ENCODE data around the gene MTG2.

MTG2 gene

DNA sequence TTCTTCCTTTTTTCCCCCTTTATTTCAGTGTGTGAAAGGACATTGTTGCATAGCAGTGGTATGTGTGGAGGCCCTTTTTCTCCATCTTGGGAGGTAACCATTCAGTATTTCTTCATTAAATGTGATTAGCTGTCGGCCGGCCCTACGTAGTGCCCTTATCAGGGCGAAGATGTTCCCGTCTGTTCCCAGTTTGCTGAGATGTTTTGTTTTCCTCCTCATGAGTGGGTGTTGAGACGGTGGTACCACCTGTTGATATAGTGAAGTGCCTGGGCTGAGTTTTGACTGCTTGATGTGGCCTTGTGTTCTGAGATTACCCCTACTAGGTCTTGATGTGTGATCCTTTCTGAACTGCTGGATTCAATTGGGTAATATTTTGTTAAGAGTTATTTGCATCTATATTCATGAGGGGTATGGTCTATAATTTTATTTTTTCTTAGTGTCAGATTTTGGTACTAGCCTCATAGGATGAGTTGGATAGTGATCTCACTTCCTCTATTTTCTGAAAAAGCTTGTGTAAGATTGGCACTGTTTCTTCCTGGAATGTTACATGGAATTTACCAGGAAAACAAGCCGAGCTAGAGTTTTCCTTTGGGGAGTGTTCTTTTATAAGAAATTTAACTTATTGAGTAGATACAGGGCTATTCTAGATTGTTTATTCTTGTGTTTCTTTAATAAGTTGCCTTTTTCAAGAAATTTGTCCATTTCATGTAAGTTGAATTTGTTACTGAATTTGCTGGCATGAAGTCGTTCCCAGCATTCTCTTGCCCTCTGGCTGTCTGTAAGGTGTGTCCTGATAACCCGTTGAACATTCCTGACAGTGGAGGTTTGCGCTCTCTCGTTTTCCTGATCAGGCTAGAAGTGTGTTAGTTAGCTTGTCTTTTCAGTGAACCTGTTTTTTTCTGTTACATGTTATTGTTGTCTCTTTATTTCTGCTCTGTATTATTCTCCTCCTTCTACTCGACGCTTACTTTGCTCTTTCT lies 4.3 kb downstream of the MTG2 start:
- Histone ChIP-seq H3K27ac (no peak overlapping the region), H3K4me3 (no peak overlapping the region)
- DNase-seq (ENCODE audit: low spot score) = no peak
- TF ChIP-seq, protein P1, sequence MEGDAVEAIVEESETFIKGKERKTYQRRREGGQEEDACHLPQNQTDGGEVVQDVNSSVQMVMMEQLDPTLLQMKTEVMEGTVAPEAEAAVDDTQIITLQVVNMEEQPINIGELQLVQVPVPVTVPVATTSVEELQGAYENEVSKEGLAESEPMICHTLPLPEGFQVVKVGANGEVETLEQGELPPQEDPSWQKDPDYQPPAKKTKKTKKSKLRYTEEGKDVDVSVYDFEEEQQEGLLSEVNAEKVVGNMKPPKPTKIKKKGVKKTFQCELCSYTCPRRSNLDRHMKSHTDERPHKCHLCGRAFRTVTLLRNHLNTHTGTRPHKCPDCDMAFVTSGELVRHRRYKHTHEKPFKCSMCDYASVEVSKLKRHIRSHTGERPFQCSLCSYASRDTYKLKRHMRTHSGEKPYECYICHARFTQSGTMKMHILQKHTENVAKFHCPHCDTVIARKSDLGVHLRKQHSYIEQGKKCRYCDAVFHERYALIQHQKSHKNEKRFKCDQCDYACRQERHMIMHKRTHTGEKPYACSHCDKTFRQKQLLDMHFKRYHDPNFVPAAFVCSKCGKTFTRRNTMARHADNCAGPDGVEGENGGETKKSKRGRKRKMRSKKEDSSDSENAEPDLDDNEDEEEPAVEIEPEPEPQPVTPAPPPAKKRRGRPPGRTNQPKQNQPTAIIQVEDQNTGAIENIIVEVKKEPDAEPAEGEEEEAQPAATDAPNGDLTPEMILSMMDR (IDR thresholded peaks at IDR 0.05) = no peak

DNA sequence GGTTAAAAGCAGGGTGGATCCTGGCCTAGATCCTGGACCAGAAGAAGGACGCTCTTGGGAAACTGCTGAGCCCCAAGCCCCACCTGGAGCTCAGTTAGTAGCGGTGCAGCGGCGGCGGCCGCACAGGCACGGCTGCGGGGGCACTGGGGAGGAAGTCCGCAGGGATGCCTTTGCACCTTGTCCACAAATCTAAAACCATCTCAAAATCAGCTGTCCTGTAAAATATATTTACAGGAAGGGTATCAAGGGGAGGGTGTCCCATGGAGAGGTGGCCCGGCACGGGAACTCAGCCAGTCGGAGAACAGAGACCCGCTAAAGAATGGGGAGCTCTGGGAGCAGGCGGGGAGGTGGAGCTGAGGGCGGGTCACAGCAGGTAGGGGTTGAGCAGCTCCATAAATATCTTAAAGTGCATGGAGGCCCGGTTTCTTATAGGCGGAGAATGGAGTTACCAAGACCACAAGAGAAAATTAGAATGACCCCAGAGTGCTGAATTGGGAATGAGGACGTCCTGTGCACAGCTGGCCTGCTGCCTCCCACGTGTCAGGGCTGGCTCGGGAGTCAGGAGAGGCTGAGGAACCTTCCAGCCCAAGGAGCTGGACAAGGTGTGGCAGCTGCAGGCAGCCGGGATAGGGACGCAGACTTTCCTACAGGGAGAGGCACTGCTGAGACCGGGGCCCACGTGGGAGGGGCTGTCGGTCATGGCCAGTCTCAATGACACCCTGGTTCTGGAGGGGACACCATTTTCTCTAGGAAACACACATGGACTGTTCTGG lies 8.0 kb downstream of the MTG2 start:
- no peak for DNase-seq (ENCODE audit: low spot score)
- TF ChIP-seq, protein P1 (IDR thresholded peaks at IDR 0.05) = no peak

DNA sequence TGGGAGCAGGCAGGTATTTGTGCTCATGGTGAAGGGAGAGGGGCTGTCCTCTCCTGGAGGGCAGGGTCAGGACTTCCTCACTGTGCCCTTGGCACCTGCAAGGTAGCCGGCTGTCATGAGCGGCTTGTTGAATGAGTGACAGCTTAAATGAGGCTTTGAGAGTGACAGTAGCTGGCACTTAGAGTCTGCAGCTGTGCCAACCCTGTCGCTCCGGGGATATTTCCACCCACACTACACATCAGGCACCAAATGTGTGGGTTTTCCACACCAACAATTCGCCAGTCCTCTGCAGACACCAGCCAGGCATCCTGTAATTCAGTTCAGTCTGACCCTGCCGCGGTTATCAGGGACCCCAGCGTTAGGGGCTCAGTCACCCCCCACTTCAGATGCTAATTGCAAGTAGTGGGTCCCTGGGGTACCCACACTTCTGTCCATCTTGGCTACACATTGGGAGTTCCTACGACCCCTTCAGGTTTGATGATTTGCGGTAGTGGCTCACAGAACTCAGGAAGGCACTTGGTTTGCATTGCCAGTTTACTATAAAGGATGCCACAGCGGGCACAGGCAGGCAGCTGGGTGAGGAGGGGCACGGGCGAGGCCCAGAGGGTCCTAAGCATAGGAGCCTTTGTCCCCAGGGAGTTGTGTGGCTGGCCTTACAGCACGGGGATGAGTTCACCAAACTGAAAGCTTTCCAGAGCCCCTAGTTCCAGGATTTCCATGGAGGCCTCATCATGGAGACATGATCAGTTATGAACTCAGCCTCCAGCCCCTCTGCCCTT lies 9.1 kb downstream of the MTG2 start:
- no peak overlapping the region for H3K27ac ChIP-seq
- TF ChIP-seq, protein P1 (IDR thresholded peaks at IDR 0.05) = no peak
- DNase-seq (ENCODE audit: low spot score) = no peak
- no peak overlapping the region for H3K4me3 ChIP-seq

More for the DNA sequence above, 8.0 kb downstream of the MTG2 start:
- H3K4me3 ChIP-seq = no peak overlapping the region
- H3K27ac ChIP-seq = no peak overlapping the region

DNA sequence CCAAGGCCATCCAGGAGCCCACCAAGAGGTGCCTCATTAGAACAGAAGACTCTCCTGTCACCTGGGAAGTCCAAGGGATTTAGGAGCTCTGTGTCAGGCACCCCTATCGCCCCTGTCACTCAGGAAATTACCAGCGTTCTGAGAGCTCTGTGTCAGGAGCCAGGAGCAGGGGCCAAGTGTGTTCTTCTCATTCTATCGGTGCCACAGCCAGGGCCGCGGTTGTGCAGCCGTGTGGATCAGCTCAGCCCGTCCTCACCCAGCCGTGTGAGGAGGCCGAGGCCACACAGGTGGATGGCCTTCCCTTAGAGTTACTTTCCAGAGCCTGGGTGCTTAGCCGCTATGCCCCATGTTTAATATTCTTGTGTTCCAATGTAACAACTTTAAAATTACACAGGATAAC lies 9.8 kb downstream of the MTG2 start:
- H3K4me3 ChIP-seq = no peak overlapping the region
- no peak for DNase-seq (ENCODE audit: low spot score)
- H3K27ac ChIP-seq = no peak overlapping the region
- TF ChIP-seq, protein P1 (IDR thresholded peaks at IDR 0.05) = no peak

DNA sequence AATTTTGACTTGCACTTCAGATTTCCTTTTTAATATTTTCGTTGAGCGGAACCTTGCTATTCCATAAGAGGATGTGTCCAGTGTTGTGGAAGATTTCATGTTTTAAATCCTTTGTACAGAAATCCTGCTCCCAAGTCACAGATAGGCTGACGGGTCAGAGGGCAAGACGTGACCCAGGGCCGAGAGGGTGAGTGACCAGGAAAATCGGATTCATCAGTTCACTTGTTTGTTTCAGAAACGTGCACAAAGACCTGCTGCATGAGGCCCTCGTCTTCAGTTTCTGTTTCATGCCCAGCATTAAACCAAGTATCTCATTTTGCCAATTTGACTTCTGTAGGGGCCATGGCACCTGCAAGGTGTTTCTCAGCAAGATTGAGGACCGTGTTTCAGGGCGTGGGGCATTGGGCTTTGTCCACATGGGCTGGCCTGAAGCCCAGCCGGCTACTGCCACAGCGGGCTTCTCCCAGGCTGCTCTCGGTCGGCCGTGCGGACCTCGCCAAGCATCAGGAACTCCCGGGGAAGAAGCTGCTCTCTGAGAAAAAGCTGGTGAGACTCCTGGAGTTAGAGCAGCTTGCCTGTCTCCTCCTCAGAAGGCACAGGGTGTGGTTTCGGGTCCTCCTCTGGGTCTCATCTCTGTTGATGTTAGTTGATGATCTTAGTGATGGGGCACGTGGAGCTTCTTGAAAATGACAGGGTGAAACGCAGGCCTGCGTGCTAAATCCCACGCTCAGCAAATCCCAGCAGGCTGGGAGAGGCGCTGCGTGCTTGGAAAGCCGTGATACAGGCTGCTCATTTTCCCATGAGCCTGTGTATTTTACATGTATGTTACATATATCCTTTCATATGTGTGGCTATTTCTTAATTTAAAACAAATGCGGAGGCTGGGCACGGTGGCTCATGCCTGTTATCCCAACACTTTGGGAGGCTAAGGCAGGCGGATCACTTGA lies 10.5 kb downstream of the MTG2 start:
- no peak for DNase-seq (ENCODE audit: low spot score)
- no peak overlapping the region for H3K27ac ChIP-seq
- H3K4me3 ChIP-seq = no peak overlapping the region
- TF ChIP-seq, protein P1 (IDR thresholded peaks at IDR 0.05) = no peak

DNA sequence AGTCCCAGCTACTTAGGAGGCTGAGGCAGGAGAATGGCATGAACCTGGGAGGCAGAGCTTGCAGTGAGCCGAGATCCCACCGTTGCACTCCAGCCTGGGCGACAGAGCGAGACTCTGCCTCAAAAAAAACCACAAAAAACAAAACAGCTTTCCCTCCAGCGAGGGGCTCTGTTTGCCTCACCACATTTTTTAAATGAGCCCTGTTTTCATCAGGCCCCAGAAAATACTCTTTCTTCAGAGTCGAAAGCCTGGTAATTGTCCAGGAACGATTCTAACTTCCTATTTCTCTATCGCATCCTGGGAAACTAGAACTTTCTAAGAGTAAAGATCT lies 12.2 kb downstream of the MTG2 start:
- no peak for DNase-seq (ENCODE audit: low spot score)
- TF ChIP-seq, protein P1 (IDR thresholded peaks at IDR 0.05) = no peak
- H3K27ac ChIP-seq = no peak overlapping the region
- no peak overlapping the region for H3K4me3 ChIP-seq
